K562 (cell line): Measurements from ENCODE around the gene AIFM1. TPM values are rescaled to one million over a fixed set of nuclear protein-coding genes. Genes with fewer than 3 reads are reported as not detected.

Experiments used
- ELF4 ChIP-seq: fragments of 450-650 bp; formaldehyde crosslinking; IDR thresholded peaks from 2 replicates; pipeline ENCODE4 v1.4.0; 2022; ENCODE audit warnings: missing genetic modification characterization
- MTA3 ChIP-seq: fragments of 450-650 bp; formaldehyde crosslinking; IDR thresholded peaks from 2 replicates; pipeline ENCODE4 v1.6.1; 2017; ENCODE audit warnings: mild to moderate bottlenecking, borderline replicate concordance
- SIX5 ChIP-seq, 2 experiments: IDR thresholded peaks; 2 replicates each; pipeline ENCODE4 v1.6.1; 2011; ENCODE audit warnings: low read length in 2 of 2, borderline replicate concordance in 1 of 2, low read depth in 1 of 2, mild to moderate bottlenecking in 1 of 2, moderate library complexity in 1 of 2; ENCODE audit not compliant: insufficient read depth in 1 of 2
- WHSC1 ChIP-seq: IDR thresholded peaks from one replicate; pipeline ENCODE4 v1.6.1; 2012; ENCODE audit warnings: low read length, control low read depth, inconsistent platforms
- ZNF134 ChIP-seq: fragments of 250-450 bp; sonication (Bioruptor Pico); conservative IDR thresholded peaks from 2 replicates; pipeline ENCODE4 v1.4.0; 2020
- ZNF224 ChIP-seq: sonication (generic); formaldehyde crosslinking; IDR thresholded peaks from 2 replicates; pipeline ENCODE4 v1.8.0; 2022; ENCODE audit warnings: mild to moderate bottlenecking, missing genetic modification reagents
- ZNF561 ChIP-seq: fragments of 450-650 bp; formaldehyde crosslinking; conservative IDR thresholded peaks from 2 replicates; pipeline ENCODE4 v1.4.0; 2020; ENCODE audit warnings: mild to moderate bottlenecking, moderate library complexity
- polyA plus RNA-seq, 8 experiments: library from polyadenylated mRNA; depleted of rRNA in 4 of 8; stranded (reverse) in 5 of 8; unstranded in 3 of 8; fragments of >200 nt; fragmentation: Nextera tagmentation in 2 of 8; fragmentation: Illumina TruSeq in 1 of 8; extraction: Ambion mirVana in 2 of 8; extraction: Trizol in 1 of 8; gene quantifications; 2 replicates each; pipeline versions ENCODE4 v1.2.1 to v1.2.3, GENCODE V29; 2011 to 2014; ENCODE audit warnings: inconsistent platforms in 1 of 8, missing spikeins in 1 of 8
- total RNA-seq, 7 experiments: library from RNA; depleted of rRNA in 6 of 7; stranded (reverse); fragments of >200 nt in 6 of 7; fragmentation: Illumina TruSeq in 2 of 7; extraction: Trizol in 2 of 7; gene quantifications; 2 replicates each; pipeline versions ENCODE4 v1.2.1 to v1.2.3, GENCODE V29; 2011 to 2021; ENCODE audit warnings: low replicate concordance in 1 of 7
- TF ChIP-seq, protein P1 (sequence below): fragments of 450-650 bp; formaldehyde crosslinking; IDR thresholded peaks from 2 replicates; pipeline ENCODE4 v1.4.0; 2020; ENCODE audit warnings: mild to moderate bottlenecking, mixed read lengths
- TF ChIP-seq, protein P2 (sequence below), 2 experiments: fragments of 450-650 bp; IDR thresholded peaks; 2 replicates each; pipeline ENCODE4 v1.6.1; 2016; ENCODE audit warnings: mild to moderate bottlenecking in 2 of 2, borderline replicate concordance in 1 of 2, low read depth in 1 of 2, moderate library complexity in 1 of 2
- TF ChIP-seq, protein P3 (sequence below): sonication (generic); formaldehyde crosslinking; IDR thresholded peaks from 2 replicates; pipeline ENCODE4 v1.8.0; 2022; ENCODE audit warnings: mild to moderate bottlenecking, missing genetic modification reagents
- TF ChIP-seq, protein P4 (sequence below): sonication (generic); formaldehyde crosslinking; IDR thresholded peaks from 2 replicates; pipeline ENCODE4 v1.8.1; 2022; ENCODE audit warnings: missing genetic modification reagents

Gene AIFM1
- total and polyA plus RNA-seq, 9 of the 15 experiments (the other 6 are each of a cell fraction or from before 2014, with no cell fraction given): 51.0 to 117 (median 91.2) TPM

DNA sequence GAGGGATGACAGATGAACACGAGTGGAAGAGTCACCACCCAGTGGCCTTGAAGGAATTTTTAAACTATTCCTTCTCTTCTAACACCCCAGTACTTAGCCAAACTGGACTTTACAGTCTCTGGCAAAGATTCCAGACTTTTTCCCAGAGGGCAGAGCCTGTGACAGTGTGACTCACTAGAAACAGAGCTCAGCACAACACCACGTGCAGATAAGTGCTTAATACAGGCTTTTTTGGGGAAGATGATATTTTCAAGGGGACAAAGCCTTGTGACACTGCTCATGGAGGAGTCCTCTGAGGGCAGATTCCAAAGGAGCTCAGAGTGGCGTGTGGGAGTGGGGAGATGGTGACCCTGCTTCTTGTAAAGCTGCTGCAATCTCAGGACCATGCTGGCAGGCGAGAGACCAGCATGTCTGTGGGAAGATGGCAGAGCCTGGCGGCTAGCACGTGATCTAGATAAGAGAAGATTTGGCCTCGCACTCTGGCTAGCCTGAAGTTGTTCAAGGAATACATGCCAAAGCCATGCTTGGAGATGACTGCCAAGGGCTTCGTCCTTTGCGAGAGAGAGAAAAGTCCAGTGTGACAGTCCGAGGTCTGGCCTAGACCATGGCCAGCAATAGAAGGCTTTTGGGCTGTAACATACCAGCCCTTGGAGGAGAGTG, 8.5 kb upstream of the AIFM1 start (continued):
- TF ChIP-seq, protein P1, sequence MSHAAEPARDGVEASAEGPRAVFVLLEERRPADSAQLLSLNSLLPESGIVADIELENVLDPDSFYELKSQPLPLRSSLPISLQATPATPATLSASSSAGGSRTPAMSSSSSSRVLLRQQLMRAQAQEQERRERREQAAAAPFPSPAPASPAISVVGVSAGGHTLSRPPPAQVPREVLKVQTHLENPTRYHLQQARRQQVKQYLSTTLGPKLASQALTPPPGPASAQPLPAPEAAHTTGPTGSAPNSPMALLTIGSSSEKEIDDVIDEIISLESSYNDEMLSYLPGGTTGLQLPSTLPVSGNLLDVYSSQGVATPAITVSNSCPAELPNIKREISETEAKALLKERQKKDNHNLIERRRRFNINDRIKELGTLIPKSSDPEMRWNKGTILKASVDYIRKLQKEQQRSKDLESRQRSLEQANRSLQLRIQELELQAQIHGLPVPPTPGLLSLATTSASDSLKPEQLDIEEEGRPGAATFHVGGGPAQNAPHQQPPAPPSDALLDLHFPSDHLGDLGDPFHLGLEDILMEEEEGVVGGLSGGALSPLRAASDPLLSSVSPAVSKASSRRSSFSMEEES (CRISPR knock-in tag): peak; percentile 58
- TF ChIP-seq ZNF224 (CRISPR knock-in tag) (no peak), ZNF134 (CRISPR knock-in tag) (no peak), ZNF561 (no peak), MTA3 (no peak), WHSC1 (no peak), ELF4 (CRISPR knock-in tag) (no peak), SIX5 (IDR thresholded peaks at IDR 0.05; ENCODE audit: borderline replicate concordance in 1 of 2, insufficient read depth in 1 of 2, low read depth in 1 of 2, low read length in 2 of 2) (no peak)
- TF ChIP-seq, protein P2, sequence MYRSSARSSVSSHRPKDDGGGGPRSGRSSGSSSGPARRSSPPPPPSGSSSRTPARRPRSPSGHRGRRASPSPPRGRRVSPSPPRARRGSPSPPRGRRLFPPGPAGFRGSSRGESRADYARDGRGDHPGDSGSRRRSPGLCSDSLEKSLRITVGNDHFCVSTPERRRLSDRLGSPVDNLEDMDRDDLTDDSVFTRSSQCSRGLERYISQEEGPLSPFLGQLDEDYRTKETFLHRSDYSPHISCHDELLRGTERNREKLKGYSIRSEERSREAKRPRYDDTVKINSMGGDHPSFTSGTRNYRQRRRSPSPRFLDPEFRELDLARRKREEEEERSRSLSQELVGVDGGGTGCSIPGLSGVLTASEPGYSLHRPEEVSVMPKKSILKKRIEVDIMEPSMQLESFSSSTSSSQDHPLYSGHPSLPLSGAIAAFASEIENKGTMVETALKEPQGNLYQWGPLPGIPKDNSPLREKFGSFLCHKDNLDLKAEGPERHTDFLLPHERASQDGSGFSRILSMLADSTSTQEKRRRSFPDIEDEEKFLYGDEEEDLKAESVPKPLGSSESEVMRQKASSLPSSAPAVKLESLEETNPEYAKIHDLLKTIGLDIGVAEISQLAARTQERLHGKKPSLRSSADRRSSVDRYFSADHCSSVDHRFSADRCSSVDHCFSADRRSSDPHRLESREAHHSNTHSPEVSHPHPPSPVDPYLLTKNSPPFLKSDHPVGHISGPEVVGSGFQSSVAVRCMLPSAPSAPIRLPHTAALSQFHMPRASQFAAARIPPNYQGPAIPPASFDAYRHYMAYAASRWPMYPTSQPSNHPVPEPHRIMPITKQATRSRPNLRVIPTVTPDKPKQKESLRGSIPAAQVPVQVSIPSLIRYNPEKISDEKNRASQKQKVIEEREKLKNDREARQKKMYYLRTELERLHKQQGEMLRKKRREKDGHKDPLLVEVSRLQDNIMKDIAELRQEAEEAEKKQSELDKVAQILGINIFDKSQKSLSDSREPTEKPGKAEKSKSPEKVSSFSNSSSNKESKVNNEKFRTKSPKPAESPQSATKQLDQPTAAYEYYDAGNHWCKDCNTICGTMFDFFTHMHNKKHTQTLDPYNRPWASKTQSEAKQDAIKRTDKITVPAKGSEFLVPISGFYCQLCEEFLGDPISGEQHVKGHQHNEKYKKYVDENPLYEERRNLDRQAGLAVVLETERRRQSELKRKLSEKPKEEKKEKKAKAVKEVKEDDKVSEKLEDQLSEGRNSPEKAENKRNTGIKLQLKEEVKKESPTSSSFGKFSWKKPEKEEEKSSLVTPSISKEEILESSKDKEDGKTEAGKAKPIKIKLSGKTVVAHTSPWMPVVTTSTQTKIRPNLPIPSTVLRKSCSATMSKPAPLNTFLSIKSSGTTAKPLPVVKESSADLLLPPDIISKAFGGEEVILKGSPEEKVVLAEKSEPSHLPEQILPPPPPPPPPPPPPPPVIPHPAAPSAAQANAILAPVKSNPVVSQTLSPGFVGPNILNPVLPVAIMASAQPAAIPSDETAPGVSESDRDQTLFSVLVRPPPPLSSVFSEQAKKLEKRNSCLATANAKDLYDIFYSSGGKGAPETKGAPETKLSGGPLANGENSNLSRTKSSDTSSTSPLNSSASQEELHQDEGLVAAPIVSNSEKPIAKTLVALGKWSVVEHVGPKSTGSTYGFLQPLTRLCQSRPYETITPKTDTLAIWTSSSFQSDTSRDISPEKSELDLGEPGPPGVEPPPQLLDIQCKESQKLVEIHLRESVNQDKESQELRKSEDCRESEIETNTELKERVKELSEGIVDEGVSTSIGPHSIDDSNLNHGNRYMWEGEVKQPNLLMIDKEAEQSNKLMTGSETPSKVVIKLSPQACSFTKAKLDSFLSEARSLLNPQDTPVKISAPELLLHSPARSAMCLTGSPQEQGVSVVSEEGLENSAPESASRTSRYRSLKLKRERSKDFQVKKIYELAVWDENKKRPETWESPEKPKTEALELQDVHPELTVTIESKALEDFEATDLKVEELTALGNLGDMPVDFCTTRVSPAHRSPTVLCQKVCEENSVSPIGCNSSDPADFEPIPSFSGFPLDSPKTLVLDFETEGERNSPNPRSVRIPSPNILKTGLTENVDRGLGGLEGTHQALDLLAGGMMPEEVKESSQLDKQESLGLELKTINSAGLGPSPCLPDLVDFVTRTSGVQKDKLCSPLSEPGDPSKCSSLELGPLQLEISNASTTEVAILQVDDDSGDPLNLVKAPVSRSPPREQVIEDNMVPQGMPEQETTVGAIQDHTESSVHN (IDR thresholded peaks at IDR 0.05; ENCODE audit: borderline replicate concordance in 1 of 2, low read depth in 1 of 2): no peak
- TF ChIP-seq, protein P3, sequence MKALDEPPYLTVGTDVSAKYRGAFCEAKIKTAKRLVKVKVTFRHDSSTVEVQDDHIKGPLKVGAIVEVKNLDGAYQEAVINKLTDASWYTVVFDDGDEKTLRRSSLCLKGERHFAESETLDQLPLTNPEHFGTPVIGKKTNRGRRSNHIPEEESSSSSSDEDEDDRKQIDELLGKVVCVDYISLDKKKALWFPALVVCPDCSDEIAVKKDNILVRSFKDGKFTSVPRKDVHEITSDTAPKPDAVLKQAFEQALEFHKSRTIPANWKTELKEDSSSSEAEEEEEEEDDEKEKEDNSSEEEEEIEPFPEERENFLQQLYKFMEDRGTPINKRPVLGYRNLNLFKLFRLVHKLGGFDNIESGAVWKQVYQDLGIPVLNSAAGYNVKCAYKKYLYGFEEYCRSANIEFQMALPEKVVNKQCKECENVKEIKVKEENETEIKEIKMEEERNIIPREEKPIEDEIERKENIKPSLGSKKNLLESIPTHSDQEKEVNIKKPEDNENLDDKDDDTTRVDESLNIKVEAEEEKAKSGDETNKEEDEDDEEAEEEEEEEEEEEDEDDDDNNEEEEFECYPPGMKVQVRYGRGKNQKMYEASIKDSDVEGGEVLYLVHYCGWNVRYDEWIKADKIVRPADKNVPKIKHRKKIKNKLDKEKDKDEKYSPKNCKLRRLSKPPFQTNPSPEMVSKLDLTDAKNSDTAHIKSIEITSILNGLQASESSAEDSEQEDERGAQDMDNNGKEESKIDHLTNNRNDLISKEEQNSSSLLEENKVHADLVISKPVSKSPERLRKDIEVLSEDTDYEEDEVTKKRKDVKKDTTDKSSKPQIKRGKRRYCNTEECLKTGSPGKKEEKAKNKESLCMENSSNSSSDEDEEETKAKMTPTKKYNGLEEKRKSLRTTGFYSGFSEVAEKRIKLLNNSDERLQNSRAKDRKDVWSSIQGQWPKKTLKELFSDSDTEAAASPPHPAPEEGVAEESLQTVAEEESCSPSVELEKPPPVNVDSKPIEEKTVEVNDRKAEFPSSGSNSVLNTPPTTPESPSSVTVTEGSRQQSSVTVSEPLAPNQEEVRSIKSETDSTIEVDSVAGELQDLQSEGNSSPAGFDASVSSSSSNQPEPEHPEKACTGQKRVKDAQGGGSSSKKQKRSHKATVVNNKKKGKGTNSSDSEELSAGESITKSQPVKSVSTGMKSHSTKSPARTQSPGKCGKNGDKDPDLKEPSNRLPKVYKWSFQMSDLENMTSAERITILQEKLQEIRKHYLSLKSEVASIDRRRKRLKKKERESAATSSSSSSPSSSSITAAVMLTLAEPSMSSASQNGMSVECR (CRISPR knock-in tag): no peak
- TF ChIP-seq, protein P4, sequence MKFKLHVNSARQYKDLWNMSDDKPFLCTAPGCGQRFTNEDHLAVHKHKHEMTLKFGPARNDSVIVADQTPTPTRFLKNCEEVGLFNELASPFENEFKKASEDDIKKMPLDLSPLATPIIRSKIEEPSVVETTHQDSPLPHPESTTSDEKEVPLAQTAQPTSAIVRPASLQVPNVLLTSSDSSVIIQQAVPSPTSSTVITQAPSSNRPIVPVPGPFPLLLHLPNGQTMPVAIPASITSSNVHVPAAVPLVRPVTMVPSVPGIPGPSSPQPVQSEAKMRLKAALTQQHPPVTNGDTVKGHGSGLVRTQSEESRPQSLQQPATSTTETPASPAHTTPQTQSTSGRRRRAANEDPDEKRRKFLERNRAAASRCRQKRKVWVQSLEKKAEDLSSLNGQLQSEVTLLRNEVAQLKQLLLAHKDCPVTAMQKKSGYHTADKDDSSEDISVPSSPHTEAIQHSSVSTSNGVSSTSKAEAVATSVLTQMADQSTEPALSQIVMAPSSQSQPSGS: no peak
